Liver (tissue), 9 donors: Measurements from ENCODE around the gene CRADD. TPM values are rescaled to one million over a fixed set of nuclear protein-coding genes. Genes with fewer than 3 reads are reported as not detected.

Source experiments
- DNase-seq: peaks from one replicate; pipeline ENCODE4 v3.0.0-alpha.2; 2017; ENCODE audit warnings: low spot score
- H3K27ac ChIP-seq, 2 donors: one replicate each; pipeline ENCODE4 v1.7.0; 2013; ENCODE audit warnings: inconsistent platforms in 2 of 2, low read length in 2 of 2, control low read depth in 1 of 2, low read depth in 1 of 2, mild to moderate bottlenecking in 1 of 2
- H3K27me3 ChIP-seq, 4 donors: one replicate each; pipeline versions ENCODE4 v1.6.1 to v1.7.0; 2013; ENCODE audit warnings: low read length in 3 of 4, inconsistent platforms in 1 of 4, mild to moderate bottlenecking in 1 of 4, moderate library complexity in 1 of 4; ENCODE audit not compliant: control insufficient read depth in 4 of 4, insufficient read depth in 4 of 4
- H3K36me3 ChIP-seq, 4 donors: one replicate each; pipeline versions ENCODE4 v1.6.1 to v1.7.0; 2013; ENCODE audit warnings: low read length in 3 of 4, mild to moderate bottlenecking in 3 of 4, low read depth in 1 of 4, moderate library complexity in 1 of 4; ENCODE audit not compliant: control insufficient read depth in 4 of 4, insufficient read depth in 3 of 4
- H3K4me1 ChIP-seq, 4 donors: one replicate each; pipeline versions ENCODE4 v1.6.1 to v1.7.0; 2013; ENCODE audit warnings: low read length in 3 of 4, mild to moderate bottlenecking in 3 of 4, moderate library complexity in 1 of 4; ENCODE audit not compliant: control insufficient read depth in 4 of 4, insufficient read depth in 4 of 4
- H3K4me3 ChIP-seq, 3 donors: one replicate each; pipeline versions ENCODE4 v1.6.1 to v1.7.0; 2013; ENCODE audit warnings: low read length in 3 of 3, control low read depth in 1 of 3, low read depth in 1 of 3, mild to moderate bottlenecking in 1 of 3
- H3K9ac ChIP-seq, 2 donors: one replicate each; pipeline ENCODE4 v1.7.0; 2013; ENCODE audit warnings: low read length in 2 of 2, mild to moderate bottlenecking in 2 of 2, moderate library complexity in 2 of 2, control low read depth in 1 of 2, low read depth in 1 of 2
- H3K9me3 ChIP-seq, 4 donors: one replicate each; pipeline versions ENCODE4 v1.6.1 to v1.7.0; 2013; ENCODE audit warnings: low read length in 3 of 4; ENCODE audit not compliant: control insufficient read depth in 4 of 4
- ATF3 ChIP-seq: IDR thresholded peaks from 2 replicates; pipeline ENCODE4 v1.6.1; 2016; ENCODE audit warnings: antibody characterized with exemption
- CTCF ChIP-seq: fragments of 150-350 bp; IDR thresholded peaks from 2 replicates; pipeline ENCODE4 v1.5.1; 2017; ENCODE audit warnings: improper control_type of control experiment, low read depth, low read length; ENCODE audit not compliant: missing input control
- EGR1 ChIP-seq, 2 donors: IDR thresholded peaks; 2 replicates each; pipeline ENCODE4 v1.6.1; 2016 to 2018; ENCODE audit warnings: antibody characterized with exemption in 2 of 2, low read depth in 2 of 2
- FOXA2 ChIP-seq: IDR thresholded peaks from 2 replicates; pipeline ENCODE4 v1.6.1; 2016; ENCODE audit warnings: antibody characterized with exemption
- HNF4A ChIP-seq, 2 donors: conservative IDR thresholded peaks; 2 replicates each; pipeline ENCODE4 v1.6.1; 2016; ENCODE audit warnings: antibody characterized with exemption in 2 of 2, mild to moderate bottlenecking in 2 of 2
- HNF4G ChIP-seq: IDR thresholded peaks from 2 replicates; pipeline ENCODE4 v1.6.1; 2016; ENCODE audit warnings: antibody characterized with exemption
- JUND ChIP-seq, 2 donors: IDR thresholded peaks; 2 replicates each; pipeline ENCODE4 v1.6.1; 2016; ENCODE audit warnings: antibody characterized with exemption in 2 of 2
- NR2F2 ChIP-seq: IDR thresholded peaks from 2 replicates; pipeline ENCODE4 v1.6.1; 2016; ENCODE audit warnings: antibody characterized with exemption
- RAD21 ChIP-seq, 2 donors: IDR thresholded peaks; 2 replicates each; pipeline ENCODE4 v1.6.1; 2016; ENCODE audit warnings: antibody characterized with exemption in 2 of 2, mild to moderate bottlenecking in 2 of 2
- REST ChIP-seq: IDR thresholded peaks from 2 replicates; pipeline ENCODE4 v1.6.1; 2016; ENCODE audit warnings: antibody characterized with exemption, mild to moderate bottlenecking
- RXRA ChIP-seq, 2 donors: IDR thresholded peaks; 2 replicates each; pipeline ENCODE4 v1.6.1; 2017 to 2018; ENCODE audit warnings: antibody characterized with exemption in 2 of 2, mild to moderate bottlenecking in 1 of 2
- SP1 ChIP-seq: IDR thresholded peaks from 2 replicates; pipeline ENCODE4 v1.6.1; 2018; ENCODE audit warnings: antibody characterized with exemption, mild to moderate bottlenecking
- TAF1 ChIP-seq: conservative IDR thresholded peaks from 2 replicates; pipeline ENCODE4 v1.6.1; 2016; ENCODE audit warnings: antibody characterized with exemption, mild to moderate bottlenecking
- YY1 ChIP-seq: IDR thresholded peaks from 2 replicates; pipeline ENCODE4 v1.6.1; 2016; ENCODE audit warnings: antibody characterized with exemption, mild to moderate bottlenecking
- ZBTB33 ChIP-seq: IDR thresholded peaks from 2 replicates; pipeline ENCODE4 v1.6.1; 2016; ENCODE audit warnings: antibody characterized with exemption
- whole genome bisulfite sequencing: extraction: QIAGEN DNeasy Blood & Tissue Kit; methylation state at CpG from one replicate; pipeline ENCODE4 v1.1.7; 2013; 5-methylcytosine and 5-hydroxymethylcytosine counted together
- polyA plus RNA-seq, 2 donors: library from polyadenylated mRNA; stranded (reverse) in 1 of 2; unstranded in 1 of 2; fragments of 200-250 nt in 1 of 2; fragments of >200 nt in 1 of 2; fragmentation: Nextera tagmentation in 1 of 2; extraction: Ambion mirVana in 1 of 2; gene quantifications; one replicate each; pipeline versions ENCODE4 v1.2.1 to v1.2.3, GENCODE V29; 2013 to 2015
- total RNA-seq, 2 donors: library from RNA; depleted of rRNA; stranded (reverse); fragments of >200 nt; gene quantifications; one replicate each; pipeline ENCODE4 v1.2.3, GENCODE V29; 2014
- donor health status: healthy.
- donor health status: healthy.
- donor health status: healthy.
- donor health status: healthy.
- donor health status: healthy.

The CRADD gene
- total and polyA plus RNA-seq, 4 donors: 19.4 to 48.9 (median 29.6) TPM

DNA sequence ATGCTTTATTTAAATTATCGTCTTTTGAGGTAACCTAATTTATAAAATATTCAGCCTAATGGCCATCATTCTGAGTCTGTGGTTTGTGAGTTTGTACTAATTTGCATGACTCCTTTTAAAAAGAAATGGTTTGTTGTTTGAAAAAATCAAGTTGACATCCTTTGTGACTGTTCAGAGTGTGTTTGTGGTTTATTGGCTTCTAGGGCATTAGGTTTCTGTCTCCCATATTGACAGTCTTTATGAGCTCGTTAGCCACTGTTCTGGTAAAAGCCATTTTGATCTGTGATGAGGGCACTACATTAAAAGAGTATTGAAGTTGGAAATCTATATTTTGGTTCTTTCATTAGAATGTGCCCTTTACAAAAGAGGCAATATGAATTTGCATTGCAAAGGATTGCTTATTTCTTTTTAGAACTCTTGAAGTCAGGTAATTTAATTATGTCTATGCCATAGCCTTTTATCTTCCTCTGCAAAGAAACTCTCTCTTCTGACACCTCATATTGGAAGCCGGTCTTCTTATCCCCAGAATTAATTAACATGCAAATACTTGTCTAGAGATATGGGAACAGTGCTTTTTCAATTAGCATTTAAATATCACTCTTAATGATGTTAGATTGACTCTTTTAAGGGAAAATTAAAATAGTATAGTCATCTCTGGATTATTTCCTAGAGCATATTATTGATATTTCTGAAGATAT lies 95.0 kb downstream of the CRADD start:
- no peak for DNase-seq
- Histone ChIP-seq H3K9me3 (no peaks in the 10 kb centered on the region), H3K27ac (no peak overlapping the region), H3K9ac (no peak overlapping the region), H3K36me3 (no peaks in the 10 kb centered on the region), H3K4me3 (no peak overlapping the region), H3K27me3 (no peaks in the 10 kb centered on the region), H3K4me1 (peaks cover 1 to 6% (median 2%) of the 10 kb centered on the region in 4 donors)
- WGBS: 96% methylated on average over 3 of the region's 3 CpGs
- TF ChIP-seq SP1: no peak
- no peak for TF ChIP-seq HNF4A (conservative IDR thresholded peaks at IDR 0.05)
- no peak for TF ChIP-seq EGR1 (IDR thresholded peaks at IDR 0.05; ENCODE audit: low read depth in 2 of 2)
- TF ChIP-seq TAF1: no peak
- no peak for TF ChIP-seq RAD21 (IDR thresholded peaks at IDR 0.05)
- no peak for TF ChIP-seq ATF3
- no peak for TF ChIP-seq FOXA2
- TF ChIP-seq REST: no peak
- TF ChIP-seq ZBTB33: no peak

DNA sequence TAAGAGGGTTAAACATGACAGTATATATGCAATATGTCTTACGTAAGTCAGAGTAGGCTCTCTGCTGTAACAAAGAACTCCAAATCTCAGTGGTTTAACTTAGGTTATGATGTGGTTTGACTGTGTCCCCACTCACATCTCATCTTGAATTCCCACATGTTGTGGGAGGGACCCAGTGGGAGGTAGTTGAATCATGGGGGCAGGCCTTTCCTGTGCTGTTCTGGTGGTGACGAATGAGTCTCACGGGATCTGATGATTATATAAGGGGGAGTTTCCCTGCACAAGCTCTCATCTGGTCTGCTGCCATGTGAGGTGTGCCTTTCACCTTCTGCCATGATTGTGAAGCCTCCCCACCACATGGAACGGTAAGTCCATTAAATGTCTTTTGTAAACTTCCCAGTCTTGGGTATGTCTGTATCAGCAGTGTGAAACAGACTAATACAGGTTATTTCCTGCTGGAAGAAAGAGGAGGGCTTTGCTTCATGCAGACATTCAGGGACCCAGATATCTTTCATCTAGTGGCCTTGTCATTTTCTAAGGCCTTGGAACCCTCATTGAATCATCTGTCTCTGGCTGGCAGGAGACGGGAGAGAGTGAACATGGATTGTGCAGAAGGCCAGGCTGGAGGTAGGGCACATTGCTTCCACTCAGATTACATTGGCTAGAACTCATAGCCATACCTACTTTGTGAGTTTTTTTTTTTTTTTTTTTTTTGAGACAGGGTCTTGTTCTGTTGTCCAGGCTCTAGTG lies 96.1 kb downstream of the CRADD start:
- 80% methylated on average over 5 of the region's 5 CpGs for WGBS
- H3K4me3 ChIP-seq: no peak overlapping the region
- H3K4me1 ChIP-seq: peaks cover 0 to 2% (median under 1%) of the 10 kb centered on the region in 4 donors
- no peaks in the 10 kb centered on the region for H3K27me3 ChIP-seq
- H3K9ac ChIP-seq: no peak overlapping the region
- TF ChIP-seq TAF1 (no peak), ATF3 (no peak), SP1 (no peak), HNF4G (no peak), RXRA (IDR thresholded peaks at IDR 0.05) (no peak), NR2F2 (no peak), JUND (IDR thresholded peaks at IDR 0.05) (no peak), EGR1 (IDR thresholded peaks at IDR 0.05; ENCODE audit: low read depth in 2 of 2) (no peak), RAD21 (IDR thresholded peaks at IDR 0.05) (no peak), YY1 (no peak), CTCF (no peak), REST (no peak)
- H3K9me3 ChIP-seq: no peaks in the 10 kb centered on the region
- H3K36me3 ChIP-seq: no peaks in the 10 kb centered on the region
- no peak overlapping the region for H3K27ac ChIP-seq
- DNase-seq: no peak
